ENCODE results near the gene GH2.
"Not testable (repeated sequence)": the region's sequence is repeated elsewhere in the genome, so short reads cannot be mapped to it uniquely, and the experiment has no call there.

DNA sequence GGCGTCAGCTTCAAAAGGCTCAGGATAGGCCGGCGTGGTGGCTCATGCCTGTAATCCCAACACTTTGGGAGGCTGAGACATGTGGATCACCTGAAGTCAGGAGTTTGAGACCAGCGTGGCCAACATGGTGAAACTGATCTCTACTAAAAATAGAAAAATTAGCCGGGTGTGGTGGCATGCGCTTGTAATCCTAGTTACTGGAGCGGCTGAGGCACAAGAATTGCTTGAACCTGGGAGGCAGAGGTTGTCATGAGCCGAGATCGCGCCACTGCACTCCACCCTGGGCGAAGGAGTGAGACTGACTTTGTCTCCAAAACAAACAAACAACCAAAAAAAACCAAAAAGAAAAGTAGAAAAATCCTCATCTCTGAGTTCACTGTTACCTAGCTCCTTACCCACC, 3.4 kb upstream of the GH2 start:
- TF ChIP-seq CTCF, POLR2A, EP300 (IDR thresholded peaks at IDR 0.05): not testable (repeated sequence)
